Trophoblast cell (in vitro differentiated cells and primary cell): ENCODE data around the gene NUDT8.
"Not testable (repeated sequence)": the region's sequence is repeated elsewhere in the genome, so short reads cannot be mapped to it uniquely, and the experiment has no call there.

Experiments used
- DNase-seq, 2 donors: peaks; one replicate each; pipeline ENCODE4 v3.0.0-alpha.2; 2016
- H2AFZ ChIP-seq: 2 replicates; pipeline ENCODE4 v1.6.1; 2013; ENCODE audit warnings: low read length, moderate library complexity, mild to moderate bottlenecking; ENCODE audit not compliant: insufficient read depth, poor library complexity
- H2AK5ac ChIP-seq: 2 replicates; pipeline ENCODE4 v1.6.1; 2013; ENCODE audit warnings: mild to moderate bottlenecking, low read length
- H2BK120ac ChIP-seq: 2 replicates; pipeline ENCODE4 v1.6.1; 2013; ENCODE audit warnings: low read length, mild to moderate bottlenecking, moderate library complexity; ENCODE audit not compliant: insufficient read depth, poor library complexity
- H2BK12ac ChIP-seq: 2 replicates; pipeline ENCODE4 v1.6.1; 2013; ENCODE audit warnings: mild to moderate bottlenecking, low read length, moderate library complexity
- H2BK5ac ChIP-seq: 2 replicates; pipeline ENCODE4 v1.6.1; 2013; ENCODE audit warnings: low read length, low read depth, moderate library complexity, mild to moderate bottlenecking; ENCODE audit not compliant: poor library complexity
- H3K14ac ChIP-seq: 2 replicates; pipeline ENCODE4 v1.6.1; 2013; ENCODE audit warnings: mild to moderate bottlenecking, low read length
- H3K18ac ChIP-seq: 2 replicates; pipeline ENCODE4 v1.6.1; 2013; ENCODE audit warnings: mild to moderate bottlenecking, low read length
- H3K23ac ChIP-seq: 2 replicates; pipeline ENCODE4 v1.6.1; 2013; ENCODE audit warnings: low read length
- H3K27ac ChIP-seq: 2 replicates; pipeline ENCODE4 v1.5.1; 2013; ENCODE audit warnings: low read depth, mild to moderate bottlenecking, inconsistent platforms, low read length, moderate library complexity
- H3K27me3 ChIP-seq: 2 replicates; pipeline ENCODE4 v1.6.1; 2013; ENCODE audit warnings: inconsistent platforms, mild to moderate bottlenecking, low read length, moderate library complexity; ENCODE audit not compliant: insufficient read depth
- H3K36me3 ChIP-seq, 2 experiments: 1 replicate in 1 of 2; 2 replicates in 1 of 2; pipeline ENCODE4 v1.6.1; 2013; ENCODE audit warnings: low read length in 2 of 2, mild to moderate bottlenecking in 2 of 2, moderate library complexity in 1 of 2; ENCODE audit not compliant: insufficient read depth in 2 of 2, control insufficient read depth in 1 of 2
- H3K4ac ChIP-seq: 2 replicates; pipeline ENCODE4 v1.6.1; 2013; ENCODE audit warnings: low read depth, mild to moderate bottlenecking, low read length, moderate library complexity
- H3K4me1 ChIP-seq, 2 experiments: 1 replicate in 1 of 2; 2 replicates in 1 of 2; pipeline ENCODE4 v1.6.1; 2013; ENCODE audit warnings: low read length in 2 of 2, mild to moderate bottlenecking in 2 of 2, moderate library complexity in 1 of 2; ENCODE audit not compliant: insufficient read depth in 2 of 2, control insufficient read depth in 1 of 2
- H3K4me2 ChIP-seq: 2 replicates; pipeline ENCODE4 v1.6.1; 2013; ENCODE audit warnings: inconsistent platforms, mild to moderate bottlenecking, low read length, moderate library complexity
- H3K4me3 ChIP-seq: 2 replicates; pipeline ENCODE4 v1.5.1; 2013; ENCODE audit warnings: mild to moderate bottlenecking, low read depth, low read length, inconsistent platforms
- H3K79me1 ChIP-seq: one replicate; pipeline ENCODE4 v1.6.1; 2013; ENCODE audit warnings: low read length
- H3K79me2 ChIP-seq: 2 replicates; pipeline ENCODE4 v1.6.1; 2013; ENCODE audit warnings: low read length, mild to moderate bottlenecking; ENCODE audit not compliant: control insufficient read depth, insufficient read depth, poor library complexity
- H3K9ac ChIP-seq: 2 replicates; pipeline ENCODE4 v1.6.1; 2013; ENCODE audit warnings: mild to moderate bottlenecking, low read length
- H3K9me3 ChIP-seq: 2 replicates; pipeline ENCODE4 v1.6.1; 2013; ENCODE audit warnings: low read depth, mild to moderate bottlenecking, control low read depth, inconsistent platforms, low read length; ENCODE audit not compliant: insufficient read depth
- H4K12ac ChIP-seq: 2 replicates; pipeline ENCODE4 v1.6.1; 2013; ENCODE audit warnings: low read depth, mild to moderate bottlenecking, low read length, moderate library complexity
- H4K8ac ChIP-seq: 2 replicates; pipeline ENCODE4 v1.6.1; 2013; ENCODE audit warnings: low read depth, mild to moderate bottlenecking, low read length, moderate library complexity
- H4K91ac ChIP-seq: one replicate; pipeline ENCODE4 v1.6.1; 2013; ENCODE audit warnings: low read depth, mild to moderate bottlenecking, low read length, moderate library complexity
- WGBS: extraction: QIAGEN DNeasy Blood & Tissue Kit; methylation state at CpG from one replicate; pipeline ENCODE4 v1.1.7; 2013; ENCODE audit warnings: missing lambda C conversion rate; ENCODE audit not compliant: insufficient read length, insufficient coverage; ENCODE audit errors: extremely low coverage; 5-methylcytosine and 5-hydroxymethylcytosine counted together

Gene NUDT8

DNA sequence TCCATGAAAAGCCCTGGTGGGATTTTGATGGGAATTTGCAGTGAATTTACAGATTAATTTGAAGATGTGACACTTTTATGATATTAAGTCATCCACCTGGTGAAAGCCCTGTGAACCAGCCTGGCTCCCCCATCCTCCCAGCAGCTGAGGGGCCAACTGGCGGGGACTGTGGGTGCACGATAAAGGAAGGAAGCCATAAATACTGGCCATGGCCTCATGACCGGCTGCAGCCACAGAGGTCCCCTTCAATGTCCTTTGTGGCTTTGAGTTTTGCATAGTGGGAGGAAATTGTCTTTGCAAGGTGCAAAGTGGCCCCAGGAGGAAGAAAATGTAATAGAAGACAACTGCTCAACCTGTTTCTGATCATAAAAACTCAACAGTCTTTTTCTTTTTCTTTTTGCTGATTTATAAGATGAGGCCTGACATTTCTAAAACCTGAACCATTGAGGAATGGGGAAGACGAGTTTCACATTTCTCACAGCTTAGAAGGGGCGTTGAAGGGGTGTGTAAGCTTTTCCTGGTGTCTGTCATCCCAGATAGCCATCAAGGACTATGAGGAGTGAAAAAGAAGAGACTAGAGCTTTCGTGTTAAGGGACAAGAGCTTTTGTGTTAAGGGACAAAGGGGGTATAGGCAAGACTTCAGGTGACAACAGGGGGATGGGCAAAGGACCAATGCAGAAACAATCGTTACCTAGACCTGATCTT is 29.3 kb downstream of the NUDT8 start:
- Histone ChIP-seq H3K79me1 (no peaks in the 10 kb centered on the region), H4K8ac (no peak overlapping the region), H3K4me1 (peaks cover 0 to 2% of the 10 kb centered on the region in 2 experiments), H3K18ac (no peak overlapping the region), H3K27me3 (no peaks in the 10 kb centered on the region), H3K4me2 (no peak overlapping the region), H3K9me3 (peaks cover 4% of the 10 kb centered on the region), H3K9ac (no peak overlapping the region), H3K14ac (no peak overlapping the region), H3K4ac (no peak overlapping the region), H2BK12ac (no peak overlapping the region), H4K12ac (no peak overlapping the region), H2BK5ac (no peak overlapping the region), H2AFZ (no peak overlapping the region), H3K4me3 (no peak overlapping the region), H3K23ac (no peak overlapping the region), H3K36me3 (no peaks in the 10 kb centered on the region), H2AK5ac (no peak overlapping the region), H4K91ac (no peak overlapping the region), H2BK120ac (no peak overlapping the region), H3K79me2 (no peaks in the 10 kb centered on the region), H3K27ac (no peak overlapping the region)
- DNase-seq = no peak
- WGBS = no CpG with 5 or more reads among the region's 7 CpGs

DNA sequence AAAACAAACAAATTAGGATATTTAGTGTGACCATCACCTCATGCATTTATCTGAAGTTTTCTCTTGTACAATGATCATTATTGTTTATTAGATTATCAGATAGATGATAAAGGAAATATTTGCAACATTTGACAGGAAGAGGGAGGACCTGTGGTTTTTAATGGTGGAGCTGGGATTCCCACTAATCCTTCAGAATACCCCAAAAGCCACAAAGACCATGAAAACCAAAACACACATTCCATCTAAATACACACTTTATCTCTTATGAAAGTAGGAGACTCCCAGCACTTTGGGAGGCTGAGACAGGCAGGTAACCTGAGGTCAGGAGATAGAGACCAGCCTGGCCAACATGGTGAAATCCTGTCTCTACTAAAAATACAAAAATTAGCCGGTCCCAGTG is 30.6 kb downstream of the NUDT8 start:
- H3K4ac ChIP-seq = no peak overlapping the region
- H3K14ac ChIP-seq = no peak overlapping the region
- peaks cover 4% of the 10 kb centered on the region for H3K9me3 ChIP-seq
- no peaks in the 10 kb centered on the region for H3K79me1 ChIP-seq
- H3K27ac ChIP-seq = no peak overlapping the region
- no peak overlapping the region for H3K9ac ChIP-seq
- H3K4me3 ChIP-seq = no peak overlapping the region
- H2BK12ac ChIP-seq = no peak overlapping the region
- no peak overlapping the region for H4K8ac ChIP-seq
- no peaks in the 10 kb centered on the region for H3K79me2 ChIP-seq
- no peak overlapping the region for H2BK5ac ChIP-seq
- H2BK120ac ChIP-seq = no peak overlapping the region
- H3K36me3 ChIP-seq = no peaks in the 10 kb centered on the region
- H2AK5ac ChIP-seq = no peak overlapping the region
- H3K23ac ChIP-seq = no peak overlapping the region
- no peak overlapping the region for H4K12ac ChIP-seq
- no peaks in the 10 kb centered on the region for H3K4me1 ChIP-seq
- no peak for DNase-seq
- H3K18ac ChIP-seq = no peak overlapping the region
- no peak overlapping the region for H3K4me2 ChIP-seq
- no peak overlapping the region for H4K91ac ChIP-seq
- H2AFZ ChIP-seq = no peak overlapping the region
- no CpG with 5 or more reads among the region's 1 CpG for WGBS
- H3K27me3 ChIP-seq = no peaks in the 10 kb centered on the region

GRCh38 chr11:67597963-67598362 is 31.8 kb downstream of the NUDT8 start:
- H2AK5ac ChIP-seq, H3K79me1 ChIP-seq, H3K9ac ChIP-seq, H3K18ac ChIP-seq, DNase-seq, H4K8ac ChIP-seq, H3K27ac ChIP-seq, H3K36me3 ChIP-seq, H3K4ac ChIP-seq, H3K4me1 ChIP-seq, H3K9me3 ChIP-seq, H3K4me3 ChIP-seq, H4K12ac ChIP-seq, H2BK5ac ChIP-seq, H2BK12ac ChIP-seq, H3K4me2 ChIP-seq, H3K14ac ChIP-seq, H2BK120ac ChIP-seq, H3K79me2 ChIP-seq, H4K91ac ChIP-seq, H2AFZ ChIP-seq, H3K27me3 ChIP-seq, H3K23ac ChIP-seq: not testable (repeated sequence)
- WGBS = no CpG with 5 or more reads among the region's 26 CpGs

- not testable (repeated sequence) for H3K9ac ChIP-seq, H2AK5ac ChIP-seq, H2BK5ac ChIP-seq, H3K79me1 ChIP-seq, H4K91ac ChIP-seq, H3K9me3 ChIP-seq, H3K79me2 ChIP-seq, H4K8ac ChIP-seq, H3K4ac ChIP-seq, H3K27ac ChIP-seq, H3K4me3 ChIP-seq, H3K36me3 ChIP-seq, H3K27me3 ChIP-seq, H3K18ac ChIP-seq, DNase-seq, H3K4me1 ChIP-seq, H4K12ac ChIP-seq, H2AFZ ChIP-seq, H3K4me2 ChIP-seq, H3K23ac ChIP-seq, H2BK12ac ChIP-seq, H3K14ac ChIP-seq, H2BK120ac ChIP-seq
- no CpG with 5 or more reads among the region's 3 CpGs for WGBS
These were observed 32.3 kb downstream of the NUDT8 start for GRCh38 chr11:67597458-67597857.
